Right ventricle myocardium superior (tissue), 1 donor: ENCODE measurements around the gene TMEM198. TPM values are rescaled to one million over a fixed set of nuclear protein-coding genes. Genes with fewer than 3 reads are reported as not detected.
A peak's percentile ranks its signal among the peaks of the same experiment; 100 is the strongest.

Source experiments
- ATAC-seq: fragments of 200-7000 bp; cut with Tn5 transposase; one replicate; pipeline ENCODE4 v1.9.1; 2020; ENCODE audit warnings: mild to moderate bottlenecking; ENCODE audit not compliant: poor library complexity
- DNase-seq: peaks from one replicate; pipeline ENCODE4 v3.0.0-alpha.2; 2020
- intact Hi-C: fragments of 100-400 bp; cut with DNase I; formaldehyde crosslinking; loops from one replicate; pipeline ENCODE4 v1.11.2; 2022
- long read RNA-seq: library from polyadenylated mRNA; unstranded; transcript quantifications from one replicate; pipeline ENCODE4 v2.0.0, GENCODE V29; 2021
- total RNA-seq: library from RNA; stranded (reverse); fragmentation: NEBNext Ultra II Directional; extraction: Animal tissue kit (Norgen Biotek cat#: 25700); gene quantifications from one replicate; pipeline ENCODE4 v1.2.1, GENCODE V29; 2021
- donor health status: DM: no; HTN: yes; CAD: no; lungs with severe emphysema.

TMEM198 gene, protein sequence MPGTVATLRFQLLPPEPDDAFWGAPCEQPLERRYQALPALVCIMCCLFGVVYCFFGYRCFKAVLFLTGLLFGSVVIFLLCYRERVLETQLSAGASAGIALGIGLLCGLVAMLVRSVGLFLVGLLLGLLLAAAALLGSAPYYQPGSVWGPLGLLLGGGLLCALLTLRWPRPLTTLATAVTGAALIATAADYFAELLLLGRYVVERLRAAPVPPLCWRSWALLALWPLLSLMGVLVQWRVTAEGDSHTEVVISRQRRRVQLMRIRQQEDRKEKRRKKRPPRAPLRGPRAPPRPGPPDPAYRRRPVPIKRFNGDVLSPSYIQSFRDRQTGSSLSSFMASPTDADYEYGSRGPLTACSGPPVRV
- 2.6 TPM for total RNA-seq
- long read RNA-seq, transcript TMEM198-202 (5 exons, 2,218 nt) = major isoform, 6 of 11 reads
- long read RNA-seq, partial matches to known transcripts = 4 of 11 reads
- long read RNA-seq, other reads (novel, unspliced or antisense) = 1 of 11 reads

GRCh38 chr2:219543596-219544358, at the start of gene TMEM198, which contains the start of gene CHPF:
TSS of gene TMEM198 (plus strand) at chr2:219544028. CDS start at chr2:219544728, 700 bp downstream.
TSS of gene CHPF (minus strand) at chr2:219543809. CDS start at chr2:219543538, 271 bp downstream.
- ATAC-seq (peak; percentile 92), DNase-seq (peak; percentile 99)
- intact Hi-C loops = loop anchor here (5.0 kb wide), 2 partner anchors 99 to 144 kb away; no protein-coding TSS in a partner anchor

GRCh38 chr2:219494952-219495530, 48.8 kb upstream of the TMEM198 start:
- ATAC-seq = no peak
- DNase-seq = no peak
- intact Hi-C loops = no loop called here

DNA sequence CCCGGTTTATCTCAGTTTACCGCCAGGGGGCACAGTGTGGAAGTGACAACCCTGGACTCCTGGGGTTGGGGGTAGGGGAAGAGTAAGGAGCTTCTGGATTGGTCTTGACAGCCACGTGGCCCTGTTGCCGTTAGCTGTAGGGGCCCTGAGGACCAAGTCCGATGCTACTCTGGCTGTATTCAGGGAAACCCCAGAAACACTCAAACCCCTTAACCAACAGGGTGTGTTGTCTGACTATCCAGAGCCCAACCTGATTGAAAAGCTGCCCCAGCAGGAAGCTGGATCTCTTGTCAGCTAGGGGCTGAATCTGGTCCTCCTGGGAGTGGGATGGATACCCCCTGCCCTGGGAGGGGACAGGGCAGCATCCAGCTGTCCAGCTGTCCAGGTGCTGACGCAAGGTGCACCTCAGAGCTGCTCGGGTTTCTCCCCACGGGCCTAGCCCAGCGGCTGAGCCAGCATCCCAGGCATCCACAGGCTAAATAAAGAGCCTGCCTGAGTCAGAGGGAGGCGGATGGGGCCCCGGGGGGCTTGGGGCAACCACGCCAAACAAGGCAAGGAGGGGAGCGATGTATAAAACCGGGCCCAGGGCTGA, 48.2 kb upstream of the TMEM198 start:
- peak; percentile 66 for DNase-seq
- peak; percentile 13 for ATAC-seq
- intact Hi-C loops = no loop called here

DNA sequence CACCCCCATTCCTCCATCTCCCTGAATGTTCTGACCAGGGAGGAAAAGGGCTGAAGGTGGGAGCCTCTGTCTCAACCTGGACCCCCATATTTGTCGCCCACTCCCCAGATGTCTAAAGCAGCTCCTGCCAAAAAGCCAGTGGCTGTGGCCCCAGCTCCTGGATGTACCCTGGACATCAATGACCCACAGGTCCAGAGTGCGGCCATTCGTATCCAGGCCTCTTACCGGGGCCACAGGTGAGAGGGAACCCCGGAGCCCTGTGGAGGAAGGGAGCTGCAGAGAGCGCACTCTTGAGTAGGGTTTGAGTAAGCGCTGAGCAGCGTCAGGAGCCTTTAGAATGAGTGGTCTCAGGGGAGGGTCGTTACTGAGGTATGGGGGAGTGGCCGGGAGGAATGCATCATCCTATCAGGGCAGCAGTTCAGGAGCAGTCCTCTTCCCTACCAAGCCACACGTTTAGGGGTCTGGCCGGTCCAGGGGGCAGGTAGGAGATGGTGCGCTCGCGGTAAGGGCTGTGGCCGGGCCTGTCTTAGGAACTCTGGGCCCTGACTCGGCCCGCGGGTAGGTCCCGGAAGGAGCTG, 47.5 kb upstream of the TMEM198 start:
- DNase-seq = no peak
- ATAC-seq = no peak
- intact Hi-C loops = no loop called here

GRCh38 chr2:219496825-219497494, 46.9 kb upstream of the TMEM198 start:
- ATAC-seq (no peak), DNase-seq (peak; percentile 56)
- intact Hi-C loops = no loop called here

- peak; percentile 97 for DNase-seq
- intact Hi-C loops = no loop called here
- ATAC-seq = peak; percentile 89
Measured at GRCh38 chr2:219497495-219498279, 46.1 kb upstream of the TMEM198 start.

DNA sequence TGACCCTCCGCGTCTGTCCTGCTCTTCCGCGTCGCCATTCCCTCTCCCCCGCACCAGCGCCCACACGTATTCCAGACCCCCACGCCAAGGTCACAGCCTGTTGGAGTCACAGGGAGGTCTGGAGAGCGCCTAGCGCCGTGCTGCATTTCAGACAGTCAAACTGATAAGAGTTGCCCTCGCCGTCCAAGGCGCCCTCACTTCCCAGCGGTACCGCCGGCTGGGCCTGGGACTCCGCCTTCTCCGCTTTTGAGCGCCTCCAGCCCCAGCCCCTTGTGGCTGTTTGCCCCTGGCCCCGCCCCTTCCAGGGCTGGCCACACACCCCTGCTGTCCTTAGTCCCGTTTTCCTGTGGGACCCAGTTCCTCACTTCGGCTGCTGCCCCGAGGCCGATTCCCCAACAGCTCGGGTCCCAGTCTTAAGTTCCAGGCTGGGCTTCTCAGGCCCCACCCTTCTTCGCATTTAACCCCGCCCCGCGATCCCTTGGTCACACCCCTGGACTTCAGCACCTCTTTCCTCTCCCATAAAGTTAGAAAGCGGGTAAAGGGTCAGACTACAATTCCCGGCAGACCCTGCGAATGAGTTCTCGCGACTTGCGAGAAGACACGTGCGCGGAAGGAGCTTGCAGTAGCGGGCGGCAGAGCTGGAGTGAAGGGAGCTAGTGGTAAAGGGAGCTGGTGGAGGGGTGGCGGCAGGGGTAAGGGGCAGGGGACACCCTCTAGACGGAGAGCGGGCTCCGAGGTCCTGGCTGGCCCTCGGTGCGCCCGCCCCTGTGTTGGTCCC, 45.4 kb upstream of the TMEM198 start, which contains the start of gene GMPPA:
TSS of gene GMPPA (plus strand) at position 612 of the 778 bp plus-strand sequence. CDS start 1,085 bp downstream, outside the sequence.
- ATAC-seq (peak; percentile 90), DNase-seq (peak; percentile 97)
- intact Hi-C loops = no loop called here

DNA sequence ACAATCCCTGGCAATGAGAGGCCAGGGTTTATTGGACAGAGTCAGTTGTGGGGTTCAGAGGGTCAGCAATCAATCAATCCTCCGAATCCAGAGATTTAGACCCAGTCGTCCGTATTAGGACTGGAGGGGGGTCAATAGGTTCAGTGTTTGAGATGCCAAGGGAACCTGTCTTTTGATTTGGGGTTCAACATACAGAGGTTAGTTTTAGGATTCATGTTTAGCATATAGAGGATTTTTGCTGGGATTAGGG, 44.8 kb upstream of the TMEM198 start:
- no peak for DNase-seq
- ATAC-seq = no peak
- intact Hi-C loops = no loop called here

- intact Hi-C loops = no loop called here
- ATAC-seq (no peak), DNase-seq (no peak)
Measured at GRCh38 chr2:219499555-219499954, 44.3 kb upstream of the TMEM198 start.

- DNase-seq = no peak
- no peak for ATAC-seq
- intact Hi-C loops = no loop called here
Measured at GRCh38 chr2:219500135-219500534, 43.7 kb upstream of the TMEM198 start.

DNA sequence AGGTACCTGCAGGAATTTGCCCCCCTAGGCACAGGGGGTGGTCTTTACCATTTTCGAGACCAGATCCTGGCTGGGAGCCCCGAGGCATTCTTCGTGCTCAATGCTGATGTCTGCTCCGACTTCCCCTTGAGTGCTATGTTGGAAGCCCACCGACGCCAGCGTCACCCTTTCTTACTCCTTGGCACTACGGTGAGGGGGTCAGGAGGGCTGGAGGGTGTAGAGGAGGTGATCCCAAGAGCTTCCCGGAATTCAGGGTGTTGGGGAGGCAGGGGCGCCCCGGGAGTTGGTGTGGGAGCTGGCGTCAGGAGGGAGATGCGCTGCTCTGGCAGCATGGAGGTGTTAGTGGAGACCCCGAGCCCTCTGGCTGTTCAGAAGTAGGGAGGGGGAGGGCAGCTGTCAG, 42.0 kb upstream of the TMEM198 start:
- ATAC-seq (no peak), DNase-seq (no peak)
- intact Hi-C loops = no loop called here

DNA sequence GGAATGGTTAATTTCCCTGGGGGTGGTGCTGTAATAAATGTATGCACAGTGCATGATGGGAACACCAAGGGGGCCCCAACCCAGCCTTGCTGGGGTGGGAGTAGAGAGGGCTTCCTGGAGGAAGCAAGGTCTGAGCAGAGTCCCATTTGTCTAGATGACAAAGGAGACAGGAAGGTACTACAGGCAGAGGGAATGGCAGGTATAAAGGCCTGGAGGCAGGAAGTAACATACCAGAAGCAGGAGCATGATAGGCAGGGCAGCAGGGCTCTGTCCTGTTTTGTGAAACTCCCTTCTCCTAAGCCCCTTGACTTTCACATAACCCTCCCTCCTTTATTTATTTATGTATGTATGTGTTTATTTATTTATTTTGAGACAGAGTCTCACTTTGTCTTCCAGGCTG, 41.2 kb upstream of the TMEM198 start:
- ATAC-seq (no peak), DNase-seq (no peak)
- intact Hi-C loops = no loop called here

DNA sequence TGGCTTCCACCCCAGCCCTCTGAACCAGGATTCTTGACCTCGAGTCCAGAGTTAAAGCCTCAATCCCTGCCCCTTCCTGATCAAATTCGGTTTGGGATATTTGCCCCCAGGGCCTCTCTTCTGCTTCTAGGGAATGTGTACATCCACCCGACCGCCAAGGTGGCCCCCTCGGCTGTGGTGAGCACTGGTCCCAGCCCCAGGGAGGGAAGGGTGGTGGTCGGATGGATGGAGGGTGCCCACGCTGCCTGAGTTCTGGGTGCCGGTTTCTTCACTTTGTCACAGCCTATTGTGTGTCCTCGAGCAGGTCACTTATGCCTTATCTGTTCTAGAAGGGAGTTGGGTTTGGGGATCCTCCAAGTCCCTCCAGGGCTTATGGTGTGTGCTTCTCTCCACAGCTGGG, 38.2 kb upstream of the TMEM198 start:
- no peak for ATAC-seq
- DNase-seq = no peak
- intact Hi-C loops = no loop called here

DNA sequence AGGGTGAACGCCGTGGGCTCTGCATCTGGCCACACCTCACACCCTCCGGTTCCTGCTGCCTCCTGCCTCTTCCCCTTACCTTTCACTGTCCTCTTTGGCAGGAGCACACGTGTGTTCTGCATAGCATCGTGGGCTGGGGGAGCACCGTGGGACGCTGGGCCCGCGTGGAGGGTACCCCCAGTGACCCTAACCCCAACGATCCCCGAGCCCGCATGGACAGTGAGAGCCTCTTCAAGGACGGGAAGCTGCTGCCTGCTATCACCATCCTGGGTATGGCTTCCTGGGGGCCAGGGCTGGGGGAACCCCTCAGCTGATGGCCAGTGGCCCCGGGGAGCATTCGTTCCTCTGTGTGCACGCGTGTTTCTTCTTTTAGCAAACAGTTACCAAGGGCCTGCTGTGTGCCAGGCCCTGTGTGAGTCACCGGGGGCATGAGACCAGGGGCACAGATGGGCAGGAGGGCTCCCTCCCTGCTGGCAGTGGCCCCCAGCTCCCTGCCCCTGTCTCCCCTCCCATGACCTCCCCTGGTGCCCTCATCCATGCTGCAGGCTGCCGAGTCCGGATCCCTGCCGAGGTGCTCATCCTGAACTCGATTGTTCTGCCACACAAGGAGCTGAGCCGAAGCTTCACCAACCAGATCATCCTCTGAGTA, 37.6 kb upstream of the TMEM198 start:
- ATAC-seq (no peak), DNase-seq (no peak)
- intact Hi-C loops = no loop called here

DNA sequence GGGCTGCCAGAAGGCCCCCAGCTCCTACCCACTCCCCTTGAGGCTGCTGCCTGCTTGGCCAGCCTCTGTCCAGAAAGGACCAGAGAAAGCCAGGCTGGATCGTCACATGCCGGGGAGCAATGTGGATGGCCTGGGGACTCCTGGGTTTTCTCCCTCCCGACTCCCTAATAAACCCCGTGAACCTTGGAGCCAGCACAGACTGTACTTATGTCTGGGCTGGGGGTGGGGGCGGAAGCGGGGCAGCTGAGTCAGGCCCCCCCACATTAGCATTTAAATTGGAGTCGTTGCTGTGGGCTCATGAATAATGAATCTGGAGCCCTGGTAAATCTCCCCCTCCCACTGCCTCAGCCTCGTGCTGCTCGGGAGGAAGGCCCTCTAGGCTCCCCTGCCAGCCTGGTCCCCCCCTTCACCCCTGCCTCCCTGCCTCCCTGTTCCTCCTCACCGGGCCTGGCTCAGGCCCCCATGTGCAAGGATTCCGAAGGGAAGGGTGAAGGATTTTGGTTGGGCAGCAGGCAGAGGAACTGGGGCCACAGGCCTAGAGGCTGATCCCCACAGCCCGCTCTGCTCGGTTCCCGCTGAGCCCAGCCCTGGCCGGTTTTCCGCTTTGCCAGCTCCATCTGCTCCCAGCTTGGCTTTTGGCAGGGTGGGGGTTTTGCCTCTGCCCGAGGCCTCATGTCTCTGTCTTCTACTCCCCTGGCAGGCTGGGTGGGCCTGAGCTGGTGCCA, 36.9 kb upstream of the TMEM198 start:
- no peak for ATAC-seq
- no peak for DNase-seq
- intact Hi-C loops = no loop called here
